H1 (cell line): ENCODE results near the gene LIPI. TPM values are rescaled to one million over a fixed set of nuclear protein-coding genes. Genes with fewer than 3 reads are reported as not detected.

Source experiments
- CTCF ChIA-PET: fragments of 300-600 bp; sonication (Branson Sonifier 250); formaldehyde crosslinking; loops from one replicate; lab custom pipeline; 2021; ENCODE audit not compliant: partially characterized antibody; lab: Charles Lee
- POLR2A ChIA-PET: fragments of 300-600 bp; sonication (Branson Sonifier 250); formaldehyde crosslinking; loops from one replicate; lab custom pipeline; 2021; ENCODE audit warnings: inconsistent platforms; ENCODE audit not compliant: partially characterized antibody; lab: Charles Lee
- DNase-seq, 2 experiments: peaks; one replicate each; pipeline versions ENCODE4 v3.0.0 to v3.0.0-alpha.2; 2010 to 2022; ENCODE audit warnings: low spot score in 2 of 2, low read depth in 1 of 2, mixed read lengths in 1 of 2
- FAIRE-seq: peaks from 2 replicates; lab custom pipeline; 2011; peaks lifted over from hg19 to GRCh38; lab: Jason Lieb, UNC
- H2AFZ ChIP-seq: 2 replicates; pipeline ENCODE4 v1.8.1; 2012; ENCODE audit warnings: low read length, inconsistent platforms
- H2AK5ac ChIP-seq: 2 replicates; pipeline ENCODE4 v1.6.1; 2013; ENCODE audit warnings: low read depth, low read length
- H2BK120ac ChIP-seq: replicated peaks from 2 replicates; pipeline ENCODE3; 2013; ENCODE audit warnings: low read depth, low read length, inconsistent platforms
- H2BK12ac ChIP-seq: 2 replicates; pipeline ENCODE4 v1.6.1; 2013; ENCODE audit warnings: low read depth, low read length
- H2BK15ac ChIP-seq: 2 replicates; pipeline ENCODE4 v1.6.1; 2013; ENCODE audit warnings: low read length
- H2BK20ac ChIP-seq: 2 replicates; pipeline ENCODE4 v1.6.1; 2013; ENCODE audit warnings: low read length
- H2BK5ac ChIP-seq: 2 replicates; pipeline ENCODE4 v1.6.1; 2013; ENCODE audit warnings: low read depth, low read length
- H3K14ac ChIP-seq: 2 replicates; pipeline ENCODE4 v1.6.1; 2013; ENCODE audit warnings: inconsistent platforms; ENCODE audit not compliant: insufficient read length
- H3K18ac ChIP-seq: 2 replicates; pipeline ENCODE4 v1.6.1; 2013; ENCODE audit warnings: low read length; ENCODE audit errors: extremely low read depth
- H3K23ac ChIP-seq: 2 replicates; pipeline ENCODE4 v1.6.1; 2013; ENCODE audit warnings: inconsistent platforms; ENCODE audit not compliant: insufficient read length
- H3K23me2 ChIP-seq: 2 replicates; pipeline ENCODE4 v1.6.1; 2013; ENCODE audit warnings: low read depth, low read length
- H3K27ac ChIP-seq: 2 replicates; pipeline ENCODE4 v1.6.1; 2011; ENCODE audit warnings: low read depth, low read length, inconsistent platforms
- H3K27me3 ChIP-seq, 4 experiments: replicated peaks in 1 of 4; 1 replicate in 1 of 4; 2 replicates in 3 of 4; pipeline versions ENCODE4 v1.6.1 to v1.8.1; 2011 to 2013; ENCODE audit warnings: low read length in 3 of 4, mild to moderate bottlenecking in 3 of 4, inconsistent platforms in 2 of 4, mixed read lengths in 2 of 4, moderate library complexity in 1 of 4; ENCODE audit not compliant: control insufficient read depth in 3 of 4, insufficient read depth in 3 of 4; ENCODE audit errors: extremely low read depth in 1 of 4
- H3K36me3 ChIP-seq, 4 experiments: 2 replicates each; pipeline versions ENCODE4 v1.6.1 to v1.8.1; 2011 to 2013; ENCODE audit warnings: mild to moderate bottlenecking in 4 of 4, low read length in 3 of 4, moderate library complexity in 2 of 4, control low read depth in 1 of 4, inconsistent platforms in 1 of 4; ENCODE audit not compliant: insufficient read depth in 4 of 4, control insufficient read depth in 2 of 4
- H3K4ac ChIP-seq: replicated peaks from 2 replicates; pipeline ENCODE3; 2013; ENCODE audit warnings: low read length, low read depth, mixed read lengths, inconsistent platforms; ENCODE audit not compliant: insufficient read length
- H3K4me1 ChIP-seq, 4 experiments: replicated peaks in 1 of 4; 1 replicate in 1 of 4; 2 replicates in 3 of 4; pipeline versions ENCODE4 v1.6.1 to v1.8.1; 2011 to 2013; ENCODE audit warnings: low read length in 3 of 4, inconsistent platforms in 2 of 4, mixed read lengths in 1 of 4; ENCODE audit not compliant: insufficient read depth in 4 of 4, control insufficient read depth in 3 of 4
- H3K4me2 ChIP-seq, 2 experiments: 2 replicates each; pipeline versions ENCODE4 v1.6.1 to v1.8.1; 2011 to 2013; ENCODE audit warnings: low read depth in 2 of 2, low read length in 2 of 2, control low read depth in 1 of 2, inconsistent platforms in 1 of 2, mild to moderate bottlenecking in 1 of 2; ENCODE audit not compliant: insufficient read depth in 1 of 2
- H3K4me3 ChIP-seq, 4 experiments: fragments of 200-600, 300-600 bp in 1 of 4; sonication (generic), shearing (Covaris generic), sonication (Bioruptor Twin) in 1 of 4; 2 replicates each; pipeline versions ENCODE4 v1.5.1 to v1.8.1; 2011 to 2016; ENCODE audit warnings: low read length in 4 of 4, low read depth in 3 of 4, control low read depth in 2 of 4, inconsistent platforms in 2 of 4, mild to moderate bottlenecking in 2 of 4, mixed read lengths in 1 of 4, moderate library complexity in 1 of 4; ENCODE audit not compliant: insufficient read depth in 2 of 4; ENCODE audit errors: extremely low read depth in 1 of 4
- H3K56ac ChIP-seq: replicated peaks from 2 replicates; pipeline ENCODE3; 2013; ENCODE audit warnings: low read depth, mild to moderate bottlenecking, mixed read lengths, low read length, inconsistent platforms; ENCODE audit not compliant: insufficient read length
- H3K79me1 ChIP-seq: 2 replicates; pipeline ENCODE4 v1.6.1; 2013; ENCODE audit warnings: low read depth, low read length, control low read depth
- H3K79me2 ChIP-seq, 2 experiments: 2 replicates each; pipeline versions ENCODE4 v1.6.1 to v1.8.1; 2012 to 2013; ENCODE audit warnings: low read length in 2 of 2, mild to moderate bottlenecking in 2 of 2, inconsistent platforms in 1 of 2; ENCODE audit not compliant: insufficient read depth in 2 of 2, control insufficient read depth in 1 of 2
- H3K9ac ChIP-seq, 4 experiments: replicated peaks in 1 of 4; 1 replicate in 1 of 4; 2 replicates in 3 of 4; pipeline versions ENCODE4 v1.6.1 to v1.8.1; 2011 to 2013; ENCODE audit warnings: low read depth in 3 of 4, low read length in 3 of 4, control low read depth in 2 of 4, mild to moderate bottlenecking in 2 of 4, moderate library complexity in 2 of 4, inconsistent platforms in 1 of 4; ENCODE audit errors: extremely low read depth in 1 of 4
- H3K9me3 ChIP-seq, 2 experiments: 2 replicates each; pipeline versions ENCODE4 v1.6.1 to v1.8.1; 2012 to 2013; ENCODE audit warnings: mild to moderate bottlenecking in 2 of 2, moderate library complexity in 2 of 2, control low read depth in 1 of 2, inconsistent platforms in 1 of 2, low read depth in 1 of 2, low read length in 1 of 2, mixed read lengths in 1 of 2; ENCODE audit not compliant: insufficient read depth in 2 of 2
- H4K20me1 ChIP-seq, 2 experiments: replicated peaks in 1 of 2; 2 replicates each; pipeline versions ENCODE3 to v1.8.1; 2011 to 2013; ENCODE audit warnings: inconsistent platforms in 2 of 2, low read length in 2 of 2, mild to moderate bottlenecking in 1 of 2; ENCODE audit not compliant: insufficient read depth in 2 of 2, control insufficient read depth in 1 of 2
- H4K5ac ChIP-seq: 2 replicates; pipeline ENCODE4 v1.6.1; 2013; ENCODE audit warnings: low read length, low read depth, mixed read lengths, inconsistent platforms; ENCODE audit not compliant: insufficient read length
- H4K8ac ChIP-seq: 2 replicates; pipeline ENCODE4 v1.8.0; 2013; ENCODE audit warnings: mild to moderate bottlenecking, moderate library complexity, low read length, inconsistent platforms; ENCODE audit not compliant: insufficient read depth; ENCODE audit errors: extremely low read depth
- H4K91ac ChIP-seq: replicated peaks from 2 replicates; pipeline ENCODE3; 2013; ENCODE audit warnings: low read length, mixed read lengths, inconsistent platforms; ENCODE audit not compliant: insufficient read length
- GABPA ChIP-seq: IDR thresholded peaks from 2 replicates; pipeline ENCODE4 v1.6.1; 2011; ENCODE audit warnings: mild to moderate bottlenecking, low read length, moderate library complexity, borderline replicate concordance; ENCODE audit not compliant: insufficient read depth
- NANOG ChIP-seq: IDR thresholded peaks from 2 replicates; pipeline ENCODE4 v1.6.1; 2011; ENCODE audit warnings: low read length, low read depth, mild to moderate bottlenecking, inconsistent platforms; ENCODE audit not compliant: insufficient read depth, poor library complexity, severe bottlenecking
- RNF2 ChIP-seq: fragments of 200-900, 300-1000 bp; sonication (generic); IDR thresholded peaks from 2 replicates; pipeline ENCODE4 v1.7.1; 2016; ENCODE audit warnings: borderline replicate concordance, low read depth, mild to moderate bottlenecking, antibody characterized with exemption, low read length; ENCODE audit not compliant: poor library complexity, severe bottlenecking; ENCODE audit errors: missing control alignments
- SUZ12 ChIP-seq: fragments of 200-600 bp; sonication (generic); IDR thresholded peaks from 2 replicates; pipeline ENCODE4 v1.6.1; 2012; ENCODE audit warnings: mild to moderate bottlenecking, inconsistent platforms, low read length, moderate library complexity, mixed read lengths
- YY1 ChIP-seq: IDR thresholded peaks from 2 replicates; pipeline ENCODE4 v1.6.1; 2011; ENCODE audit warnings: low read depth, mild to moderate bottlenecking, low read length
- WGBS, 2 experiments: shearing (Covaris generic) in 1 of 2; methylation state at CpG; one replicate each; pipeline versions ENCODE4 v1.1.6 to v1.1.7; 2013 to 2015; ENCODE audit warnings: low lambda C conversion rate in 2 of 2, mixed read lengths in 2 of 2, inconsistent platforms in 1 of 2, low coverage in 1 of 2, missing lambda C conversion rate in 1 of 2; ENCODE audit not compliant: insufficient replicate concordance in 2 of 2, insufficient coverage in 1 of 2, insufficient read length in 1 of 2; ENCODE audit errors: extremely low coverage in 1 of 2, missing lambda C conversion rate in 1 of 2; 5-methylcytosine and 5-hydroxymethylcytosine counted together
- polyA plus RNA-seq, 7 experiments: library from polyadenylated mRNA; depleted of rRNA in 3 of 7; stranded (reverse) in 5 of 7; unstranded in 2 of 7; fragments of >200 nt in 5 of 7; fragments of 200-250 nt in 2 of 7; gene quantifications; 1 replicate in 5 of 7; 2 replicates in 1 of 7; 4 replicates in 1 of 7; pipeline versions ENCODE4 v1.2.1 to v1.2.3, GENCODE V29; 2011 to 2013; ENCODE audit warnings: missing spikeins in 2 of 7, mixed read lengths in 2 of 7
- total RNA-seq: library from RNA; stranded (reverse); fragmentation: NEBNext Ultra II Directional; extraction: Animal tissue kit (Norgen Biotek cat#: 25700); gene quantifications from 2 replicates; pipeline ENCODE4 v1.2.1, GENCODE V29; 2021

LIPI gene
- total and polyA plus RNA-seq, 2 of the 8 experiments (the other 6 are each of a cell fraction or from before 2014, with no cell fraction given), result not detected

- no peak for DNase-seq
- ChIA-PET POLR2A (no interaction called here), CTCF (interaction anchor here (0.7 to 1.7 kb wide), 2 partner anchors 10 to 548 kb away, joined by 3 to 4 read pairs; no protein-coding TSS in a partner anchor)
- no peak overlapping the region for H3K4ac ChIP-seq
- no peaks in the 10 kb centered on the region for H3K27me3 ChIP-seq
- no peak overlapping the region for H3K4me3 ChIP-seq
- no peak overlapping the region for H3K27ac ChIP-seq
- no peak overlapping the region for H2BK5ac ChIP-seq
- no peak for TF ChIP-seq SUZ12
- TF ChIP-seq GABPA, result no peak
- no peak for TF ChIP-seq RNF2
- no peak for TF ChIP-seq NANOG
- TF ChIP-seq YY1, result no peak
- no peak overlapping the region for H2BK20ac ChIP-seq
- H3K79me1 ChIP-seq, result no peaks in the 10 kb centered on the region
- no peak overlapping the region for H4K5ac ChIP-seq
- H3K56ac ChIP-seq, result no peak overlapping the region
- H4K20me1 ChIP-seq, result no peaks in the 10 kb centered on the region
- no peak overlapping the region for H3K14ac ChIP-seq
- H2AK5ac ChIP-seq, result no peak overlapping the region
- H3K9ac ChIP-seq, result no peak overlapping the region
- 68% methylated on average over 1 of the region's 1 CpG; no CpG with 5 or more reads in 1 of the 2 experiments for WGBS, 2 experiments
- no peaks in the 10 kb centered on the region for H3K4me1 ChIP-seq
- no peaks in the 10 kb centered on the region for H3K9me3 ChIP-seq
- H3K18ac ChIP-seq, result no peak overlapping the region
- no peaks in the 10 kb centered on the region for H3K79me2 ChIP-seq
- H2BK120ac ChIP-seq, result no peak overlapping the region
- H2BK15ac ChIP-seq, result no peak overlapping the region
- no peaks in the 10 kb centered on the region; the same call in 1 of the 2 replicates for H3K23me2 ChIP-seq
- no peaks in the 10 kb centered on the region for H3K36me3 ChIP-seq
- FAIRE-seq, result no peak
- H2BK12ac ChIP-seq, result no peak overlapping the region
- H3K23ac ChIP-seq, result no peak overlapping the region
- no peak overlapping the region for H2AFZ ChIP-seq
- no peak overlapping the region for H4K91ac ChIP-seq
- H3K4me2 ChIP-seq, result no peak overlapping the region
- no peak overlapping the region for H4K8ac ChIP-seq
Measured at GRCh38 chr21:14251336-14251735, 40.6 kb upstream of the LIPI start.
